Thoracic aorta (tissue), 2 donors: Measurements from ENCODE around the gene FNDC3B. TPM values are rescaled to one million over a fixed set of nuclear protein-coding genes. Genes with fewer than 3 reads are reported as not detected.

Experiments
- ATAC-seq: fragments of 150-250 bp; one replicate; pipeline ENCODE4 v1.8.0; 2017; ENCODE audit warnings: low read depth; ENCODE audit not compliant: insufficient number of reproducible peaks, low FRiP score
- DNase-seq: peaks from one replicate; pipeline ENCODE4 v3.0.0-alpha.2; 2020; ENCODE audit warnings: low spot score
- H3K27ac ChIP-seq, 2 donors: fragments of 200-600 bp; sonication (generic); 1 replicate in 1 of 2; 2 replicates in 1 of 2; pipeline ENCODE4 v1.5.1; 2016; ENCODE audit warnings: mild to moderate bottlenecking in 2 of 2, moderate library complexity in 2 of 2
- H3K27me3 ChIP-seq: fragments of 200-600 bp; sonication (generic); replicated peaks from 2 replicates; pipeline ENCODE4 v1.6.0; 2016; ENCODE audit warnings: mild to moderate bottlenecking; ENCODE audit not compliant: insufficient read depth
- H3K36me3 ChIP-seq: fragments of 200-600 bp; sonication (generic); one replicate; pipeline ENCODE4 v1.5.1; 2016
- H3K4me1 ChIP-seq, 2 donors: fragments of 200-600 bp; sonication (generic); 1 replicate in 1 of 2; 2 replicates in 1 of 2; pipeline versions ENCODE4 v1.5.1 to v1.6.0; 2016; ENCODE audit warnings: low read depth in 2 of 2, mild to moderate bottlenecking in 1 of 2; ENCODE audit not compliant: control insufficient read depth in 1 of 2
- H3K4me3 ChIP-seq: fragments of 200-600 bp; sonication (generic); 2 replicates; pipeline ENCODE4 v1.5.1; 2016; ENCODE audit warnings: mild to moderate bottlenecking
- H3K9me3 ChIP-seq: fragments of 200-600 bp; sonication (generic); 2 replicates; pipeline ENCODE4 v1.5.1; 2016
- total RNA-seq, 2 donors: library from RNA; depleted of rRNA; stranded (reverse); fragments of >200 nt; gene quantifications; one replicate each; pipeline versions ENCODE4 v1.1.0 to v1.2.3, GENCODE V29; 2016
- TF ChIP-seq, protein P1 (sequence below): fragments of 200-600 bp; sonication (generic); IDR thresholded peaks from one replicate; pipeline ENCODE4 v1.5.1; 2019; ENCODE audit warnings: antibody characterized with exemption

The FNDC3B gene
- total RNA-seq, 2 donors from 2014 or later: 113 to 163 TPM

GRCh38 chr3:172226831-172227230, 187.5 kb downstream of the FNDC3B start:
- Histone ChIP-seq H3K9me3 (no peaks in the 10 kb centered on the region), H3K27ac (no peak overlapping the region), H3K27me3 (no peaks in the 10 kb centered on the region), H3K4me1 (peaks cover 8 to 36% of the 10 kb centered on the region in 2 donors), H3K36me3 (peaks cover 4% of the 10 kb centered on the region), H3K4me3 (no peak overlapping the region)
- ATAC-seq (no peak), DNase-seq (no peak)
- TF ChIP-seq, protein P1, sequence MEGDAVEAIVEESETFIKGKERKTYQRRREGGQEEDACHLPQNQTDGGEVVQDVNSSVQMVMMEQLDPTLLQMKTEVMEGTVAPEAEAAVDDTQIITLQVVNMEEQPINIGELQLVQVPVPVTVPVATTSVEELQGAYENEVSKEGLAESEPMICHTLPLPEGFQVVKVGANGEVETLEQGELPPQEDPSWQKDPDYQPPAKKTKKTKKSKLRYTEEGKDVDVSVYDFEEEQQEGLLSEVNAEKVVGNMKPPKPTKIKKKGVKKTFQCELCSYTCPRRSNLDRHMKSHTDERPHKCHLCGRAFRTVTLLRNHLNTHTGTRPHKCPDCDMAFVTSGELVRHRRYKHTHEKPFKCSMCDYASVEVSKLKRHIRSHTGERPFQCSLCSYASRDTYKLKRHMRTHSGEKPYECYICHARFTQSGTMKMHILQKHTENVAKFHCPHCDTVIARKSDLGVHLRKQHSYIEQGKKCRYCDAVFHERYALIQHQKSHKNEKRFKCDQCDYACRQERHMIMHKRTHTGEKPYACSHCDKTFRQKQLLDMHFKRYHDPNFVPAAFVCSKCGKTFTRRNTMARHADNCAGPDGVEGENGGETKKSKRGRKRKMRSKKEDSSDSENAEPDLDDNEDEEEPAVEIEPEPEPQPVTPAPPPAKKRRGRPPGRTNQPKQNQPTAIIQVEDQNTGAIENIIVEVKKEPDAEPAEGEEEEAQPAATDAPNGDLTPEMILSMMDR: no peak

GRCh38 chr3:172227340-172228035, 188.1 kb downstream of the FNDC3B start:
- ATAC-seq: no peak
- no peak overlapping the region for H3K27ac ChIP-seq
- no peak for DNase-seq
- TF ChIP-seq, protein P1: no peak
- H3K9me3 ChIP-seq: no peaks in the 10 kb centered on the region
- peaks cover 5% of the 10 kb centered on the region for H3K36me3 ChIP-seq
- H3K27me3 ChIP-seq: no peaks in the 10 kb centered on the region
- no peak overlapping the region for H3K4me3 ChIP-seq
- H3K4me1 ChIP-seq: peaks cover 3 to 30% of the 10 kb centered on the region in 2 donors

- Histone ChIP-seq H3K27me3 (no peaks in the 10 kb centered on the region), H3K9me3 (no peaks in the 10 kb centered on the region), H3K4me3 (no peak overlapping the region), H3K36me3 (peaks cover 5% of the 10 kb centered on the region), H3K27ac (no peak overlapping the region), H3K4me1 (peaks cover 3 to 25% of the 10 kb centered on the region in 2 donors)
- ATAC-seq (no peak), DNase-seq (no peak)
- TF ChIP-seq, protein P1: no peak
These were observed 188.6 kb downstream of the FNDC3B start for GRCh38 chr3:172228036-172228415.

- TF ChIP-seq, protein P1: no peak
- Histone ChIP-seq H3K4me1 (peaks cover 3 to 16% of the 10 kb centered on the region in 2 donors), H3K36me3 (peaks cover 5% of the 10 kb centered on the region), H3K27me3 (no peaks in the 10 kb centered on the region), H3K9me3 (no peaks in the 10 kb centered on the region), H3K4me3 (no peak overlapping the region), H3K27ac (no peak overlapping the region)
- DNase-seq (no peak), ATAC-seq (no peak)
These were observed 190.1 kb downstream of the FNDC3B start for GRCh38 chr3:172229462-172229861.

GRCh38 chr3:172231318-172231901, 192.0 kb downstream of the FNDC3B start:
- Histone ChIP-seq H3K9me3 (no peaks in the 10 kb centered on the region), H3K36me3 (peaks cover 5% of the 10 kb centered on the region), H3K4me1 (peaks cover 3 to 16% of the 10 kb centered on the region in 2 donors), H3K27me3 (no peaks in the 10 kb centered on the region), H3K27ac (no peak overlapping the region), H3K4me3 (no peak overlapping the region)
- TF ChIP-seq, protein P1: no peak
- DNase-seq: no peak
- no peak for ATAC-seq
